GM04503 (cell line): ENCODE measurements around the gene PLSCR3.

Source experiments
- DNase-seq: peaks from one replicate; pipeline ENCODE4 v3.0.0-alpha.2; 2012; ENCODE audit warnings: low read depth

The PLSCR3 gene

DNA sequence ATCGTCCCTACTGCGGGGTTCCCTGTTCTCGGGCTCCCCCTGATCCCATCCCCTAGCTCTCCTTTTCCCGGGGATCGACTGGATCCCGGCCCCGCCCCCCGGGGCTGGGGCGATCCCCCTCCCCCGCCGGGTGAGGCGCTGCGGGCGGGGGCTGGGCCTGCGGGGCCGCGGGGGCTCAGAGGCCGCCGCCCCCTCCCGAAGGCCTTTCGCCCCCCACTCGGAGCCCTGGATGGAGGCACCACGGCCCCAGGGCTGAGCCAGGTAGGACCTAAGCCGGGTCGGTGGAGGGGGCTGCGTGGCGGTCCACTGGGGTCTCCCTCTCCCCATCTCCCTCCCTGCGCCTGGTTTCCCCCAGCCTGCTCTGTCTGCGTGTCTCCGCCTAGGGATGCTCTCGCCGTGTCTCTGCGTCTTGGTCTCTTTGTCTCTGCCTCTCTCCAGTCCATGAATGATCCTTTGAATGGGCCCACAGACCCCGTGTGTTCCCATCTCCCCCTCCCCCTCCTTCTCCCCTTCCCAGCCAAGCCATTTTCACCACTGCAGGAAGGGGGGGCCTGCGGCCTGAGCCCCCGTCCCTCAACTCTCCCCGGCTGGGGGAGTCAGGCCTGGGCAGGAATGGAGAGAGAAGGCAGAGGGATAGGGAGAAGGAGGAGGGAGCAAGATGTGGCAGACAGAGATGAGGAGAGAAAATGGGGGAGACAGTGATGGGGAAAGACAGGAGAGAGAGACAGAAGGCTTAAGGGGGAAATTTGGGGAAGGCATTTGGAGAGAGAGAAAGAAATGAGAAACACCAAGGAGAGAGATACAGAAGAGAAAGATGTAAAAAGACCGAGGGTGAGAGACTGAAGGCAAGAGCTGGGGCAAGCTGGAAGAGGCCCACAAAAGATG, 11.3 kb upstream of the PLSCR3 start:
- no peak for DNase-seq

DNA sequence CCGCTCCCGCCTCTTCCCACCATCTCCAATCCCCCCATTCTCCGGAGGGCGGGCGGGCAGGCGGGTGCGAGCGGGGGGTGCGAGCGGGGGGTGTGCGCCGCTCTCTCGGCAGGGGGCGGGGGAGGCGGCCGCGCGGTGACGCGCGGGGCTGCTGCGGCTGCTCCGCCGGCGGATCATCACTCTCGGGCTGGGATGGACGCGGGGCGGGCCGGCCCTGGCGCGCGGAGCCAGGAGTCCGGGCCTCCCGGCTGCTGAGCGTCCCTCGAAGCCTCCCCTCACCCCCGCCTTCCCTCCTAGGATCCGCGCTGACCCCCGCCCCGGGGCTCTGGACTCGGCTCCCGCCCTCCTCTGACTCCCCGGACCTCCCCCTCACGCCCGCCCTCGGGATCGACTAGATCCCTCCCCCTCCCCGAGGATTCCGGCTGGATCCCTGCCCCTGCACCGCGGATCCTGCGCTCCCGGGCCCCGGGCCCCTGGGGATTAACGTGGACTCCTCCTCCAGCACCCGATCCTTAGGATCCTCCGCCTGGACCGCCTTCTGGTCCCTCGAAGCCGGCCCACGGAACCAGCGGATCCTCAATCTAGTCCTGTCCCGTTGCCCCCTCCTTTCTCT, 10.5 kb upstream of the PLSCR3 start:
- DNase-seq = no peak

DNA sequence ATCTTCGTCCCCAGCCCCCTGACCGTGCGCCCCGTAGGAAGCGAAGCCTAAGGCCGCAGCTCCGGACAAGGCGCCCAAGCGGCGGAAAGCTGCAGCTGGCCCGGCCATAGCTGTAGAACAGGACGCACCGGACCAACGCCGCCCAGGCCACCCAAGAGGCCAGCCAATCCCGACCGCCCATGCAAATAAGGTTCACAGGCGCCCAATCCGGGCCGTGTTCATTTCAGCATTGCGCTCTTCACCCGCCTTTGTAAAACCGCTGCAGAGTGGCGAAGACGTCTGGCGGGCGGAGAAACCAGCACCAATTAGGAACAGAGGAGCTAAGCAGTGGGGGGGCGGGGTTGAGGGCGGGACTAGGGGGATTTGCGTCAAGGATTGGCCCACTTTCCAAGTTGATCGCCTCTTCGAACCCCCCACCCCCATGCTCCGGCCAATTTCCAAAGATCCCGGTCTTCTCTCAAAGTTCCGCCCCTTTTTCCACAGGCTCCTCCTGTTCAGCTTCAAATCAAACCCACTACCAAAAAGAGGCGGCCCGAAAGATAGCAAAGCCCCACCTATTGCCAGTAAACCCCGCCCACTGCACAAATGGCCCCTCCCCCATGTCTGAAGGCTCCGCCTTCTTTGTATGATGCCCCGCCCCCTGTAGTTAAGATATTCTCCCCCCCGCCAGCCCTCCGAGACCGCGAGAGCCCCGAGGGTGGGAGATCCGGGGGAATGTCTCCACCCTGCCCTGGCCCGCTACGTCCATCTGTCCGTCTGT, 9.8 kb upstream of the PLSCR3 start, which contains the start of gene TMEM256:
Gene TMEM256 (minus strand): TSS at position 121 of the 760 bp plus-strand sequence. CDS start 13 bp downstream, at position 108.
- peak; percentile 95 for DNase-seq

DNA sequence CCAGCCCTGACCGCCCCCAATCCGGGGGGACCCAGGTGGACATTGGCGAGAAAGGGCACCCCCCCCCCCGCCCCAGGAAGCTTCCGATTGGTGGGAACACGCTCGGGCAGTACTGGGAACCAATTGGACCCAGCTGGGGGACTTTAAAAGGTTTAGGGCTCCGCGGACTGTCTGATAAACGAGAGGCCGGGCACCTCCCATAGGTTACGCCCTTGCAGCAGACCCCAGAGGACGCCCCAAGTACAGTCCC, 9.3 kb upstream of the PLSCR3 start:
- DNase-seq = no peak

DNA sequence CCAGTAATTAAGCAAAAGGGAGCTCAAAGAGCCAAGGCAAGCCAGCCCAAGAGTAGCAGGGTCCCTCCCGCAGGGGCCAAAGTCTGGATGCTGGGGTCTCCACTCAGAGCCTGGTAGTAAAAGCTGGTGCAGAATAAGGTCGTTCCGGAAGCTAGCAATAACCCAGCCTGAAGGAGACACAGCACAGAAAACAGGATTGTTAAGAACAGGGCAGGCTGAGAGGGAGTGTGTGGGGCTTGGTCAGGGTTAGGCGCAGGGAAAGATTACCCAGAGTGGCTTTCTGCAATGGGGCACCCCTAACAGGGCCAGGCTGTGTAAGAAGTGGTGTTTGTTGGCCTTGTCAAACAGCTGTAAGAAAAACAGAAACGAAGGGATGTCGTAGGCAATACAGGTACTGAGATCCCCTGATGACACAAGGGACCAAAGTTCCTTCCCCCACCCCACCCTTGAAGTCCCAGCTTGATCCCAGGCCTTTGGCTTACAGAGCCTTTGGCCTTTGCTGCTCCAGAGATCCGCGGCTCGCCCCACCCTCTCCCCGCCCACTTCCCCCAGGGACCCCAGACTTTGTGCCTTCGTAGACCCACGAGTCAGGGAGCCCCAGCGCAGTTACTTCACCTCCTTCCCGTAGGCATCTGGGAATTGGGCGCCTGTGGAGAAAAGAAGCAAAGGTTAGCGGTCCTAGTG, 8.9 kb upstream of the PLSCR3 start:
- DNase-seq = no peak

DNA sequence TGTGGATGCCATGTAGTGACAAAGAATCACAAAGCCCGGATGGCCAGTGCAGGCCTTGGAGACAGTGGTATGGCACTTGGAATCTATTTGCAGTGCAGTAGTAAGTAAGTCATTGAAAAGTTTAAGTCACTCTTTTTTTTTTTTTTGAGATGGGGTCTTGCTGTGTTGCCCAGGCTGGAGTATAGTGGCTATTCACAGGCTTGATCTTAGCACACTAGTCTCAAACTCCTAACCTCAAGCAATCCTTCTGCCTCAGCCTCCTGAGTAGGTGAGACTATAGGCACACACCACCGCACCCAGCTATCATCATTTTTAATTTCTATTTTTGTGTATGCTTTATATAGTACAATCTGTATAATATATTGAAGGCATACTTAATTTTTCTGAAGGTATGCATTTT, 4.3 kb upstream of the PLSCR3 start:
- no peak for DNase-seq

DNA sequence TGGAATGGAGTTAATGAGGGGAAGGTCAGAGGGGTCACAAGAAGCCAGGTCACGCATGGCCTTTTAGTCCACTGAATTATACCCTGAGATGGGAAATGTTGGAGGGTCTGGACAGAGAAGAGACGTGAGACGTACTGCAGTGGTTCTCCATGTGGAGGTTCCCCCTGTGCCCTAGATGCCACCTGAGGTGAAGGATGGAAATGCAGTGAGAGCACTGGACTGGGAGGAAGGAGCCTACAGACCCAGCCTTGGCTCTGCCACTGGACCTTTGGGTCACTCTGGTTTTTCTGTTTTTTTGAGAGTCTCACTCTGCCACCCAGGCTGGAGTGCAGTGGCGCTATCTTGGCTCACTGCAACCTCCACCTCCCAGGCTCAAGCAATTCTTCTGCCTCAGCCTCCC, 1.8 kb upstream of the PLSCR3 start:
- no peak for DNase-seq

DNA sequence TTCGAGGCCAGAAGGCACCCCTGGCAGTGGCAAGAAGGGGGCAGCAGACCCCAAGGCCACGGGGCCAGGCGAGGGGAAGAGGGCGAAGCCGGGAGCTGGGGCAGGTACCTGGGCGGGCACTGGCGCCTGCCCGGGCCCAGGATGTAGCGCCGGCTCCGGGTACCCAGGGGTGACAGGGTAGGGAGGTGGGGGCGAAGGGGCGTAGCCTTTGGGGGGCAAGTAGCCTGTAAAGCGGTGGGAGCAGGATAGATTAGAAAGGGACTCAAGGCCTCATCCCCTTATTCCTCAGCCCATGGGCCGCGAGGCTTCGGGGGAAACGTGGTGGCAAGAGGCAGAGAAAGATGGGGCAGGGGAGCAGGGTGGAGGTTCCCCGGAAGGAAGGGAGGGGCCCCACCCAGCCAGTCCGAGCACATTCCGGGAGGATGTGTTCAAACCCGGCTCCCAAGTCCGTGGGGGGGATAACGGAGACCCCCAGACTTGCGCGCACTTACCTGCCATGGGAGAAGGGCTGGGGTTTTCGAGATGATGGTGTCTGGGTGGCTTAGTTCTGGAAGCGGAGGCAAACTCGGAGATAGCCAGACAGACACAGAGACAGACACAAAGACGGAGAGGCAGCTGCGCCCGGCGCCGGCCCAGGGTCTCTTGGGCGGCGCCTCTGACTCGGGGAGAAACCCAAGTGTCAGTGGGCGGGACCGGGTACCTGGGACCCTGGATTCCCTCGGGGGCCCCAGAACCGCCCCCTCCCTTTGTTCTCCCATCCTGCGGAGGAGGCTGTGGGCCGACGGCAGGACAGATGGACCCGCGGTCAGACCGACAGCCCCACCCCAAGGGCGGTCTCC, 493 bp downstream of the PLSCR3 start:
- no peak for DNase-seq

DNA sequence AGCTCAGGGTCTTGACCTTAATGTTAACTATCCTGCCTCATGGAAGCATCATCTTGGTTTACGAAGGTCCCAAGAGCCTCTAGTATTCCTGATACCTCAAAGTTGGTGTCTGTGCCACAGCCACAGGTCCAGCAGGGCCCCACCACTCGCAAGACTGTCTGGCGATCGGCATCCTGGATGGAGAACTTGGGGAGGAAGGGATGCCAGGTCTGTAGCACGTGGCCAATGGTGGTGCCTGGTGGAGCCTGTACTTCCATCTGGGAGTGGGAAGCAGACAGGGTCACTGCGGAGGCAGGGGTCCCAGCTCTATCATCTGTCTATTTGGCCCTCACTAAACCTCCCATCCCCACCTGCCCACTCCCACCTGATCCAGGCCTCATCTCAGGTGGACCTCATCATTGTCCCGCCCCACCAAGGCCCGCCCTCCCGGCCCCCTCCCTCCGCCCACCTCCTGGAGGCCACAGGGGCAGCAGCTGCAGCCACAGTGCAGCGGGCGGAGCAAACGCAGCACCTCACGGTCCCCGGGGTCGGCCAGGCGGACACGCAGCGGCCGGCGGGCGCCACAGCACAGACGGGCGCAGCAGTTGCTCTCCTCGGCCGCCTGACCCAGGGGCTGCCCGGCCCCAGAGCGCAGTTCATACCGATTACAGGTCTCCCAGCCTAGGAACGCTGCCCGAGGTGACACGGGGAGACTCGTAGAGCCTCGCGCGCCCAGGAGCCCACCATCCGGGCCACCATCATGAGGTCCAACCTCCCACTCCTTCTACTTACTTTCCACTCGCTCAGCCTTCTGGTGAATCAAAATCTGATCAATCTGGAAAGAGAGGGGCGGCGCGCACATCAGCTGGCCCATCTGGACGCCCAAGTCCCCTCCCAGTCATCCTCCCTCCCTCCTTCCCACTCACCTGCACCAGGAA, 1.4 kb downstream of the PLSCR3 start:
- no peak for DNase-seq

DNA sequence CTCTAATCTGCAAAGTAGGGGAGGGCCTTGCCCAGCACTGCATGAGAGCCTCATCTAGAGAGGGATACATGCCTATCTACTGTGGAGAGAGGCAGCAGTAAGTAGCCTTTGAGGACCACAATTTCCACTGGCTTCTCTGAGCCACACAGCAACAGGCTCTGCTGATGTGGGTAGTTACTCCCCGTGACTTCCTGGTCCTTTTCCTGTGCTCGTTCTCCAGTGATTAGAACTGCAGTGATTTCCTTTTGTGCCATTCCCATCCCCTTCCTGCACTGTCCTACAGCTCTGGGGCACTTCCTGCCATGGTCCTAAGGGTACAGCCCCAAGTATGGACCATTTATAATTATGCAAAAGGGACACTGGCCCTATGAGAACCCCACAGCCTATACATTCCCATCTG, 3.0 kb downstream of the PLSCR3 start:
- DNase-seq = no peak

DNA sequence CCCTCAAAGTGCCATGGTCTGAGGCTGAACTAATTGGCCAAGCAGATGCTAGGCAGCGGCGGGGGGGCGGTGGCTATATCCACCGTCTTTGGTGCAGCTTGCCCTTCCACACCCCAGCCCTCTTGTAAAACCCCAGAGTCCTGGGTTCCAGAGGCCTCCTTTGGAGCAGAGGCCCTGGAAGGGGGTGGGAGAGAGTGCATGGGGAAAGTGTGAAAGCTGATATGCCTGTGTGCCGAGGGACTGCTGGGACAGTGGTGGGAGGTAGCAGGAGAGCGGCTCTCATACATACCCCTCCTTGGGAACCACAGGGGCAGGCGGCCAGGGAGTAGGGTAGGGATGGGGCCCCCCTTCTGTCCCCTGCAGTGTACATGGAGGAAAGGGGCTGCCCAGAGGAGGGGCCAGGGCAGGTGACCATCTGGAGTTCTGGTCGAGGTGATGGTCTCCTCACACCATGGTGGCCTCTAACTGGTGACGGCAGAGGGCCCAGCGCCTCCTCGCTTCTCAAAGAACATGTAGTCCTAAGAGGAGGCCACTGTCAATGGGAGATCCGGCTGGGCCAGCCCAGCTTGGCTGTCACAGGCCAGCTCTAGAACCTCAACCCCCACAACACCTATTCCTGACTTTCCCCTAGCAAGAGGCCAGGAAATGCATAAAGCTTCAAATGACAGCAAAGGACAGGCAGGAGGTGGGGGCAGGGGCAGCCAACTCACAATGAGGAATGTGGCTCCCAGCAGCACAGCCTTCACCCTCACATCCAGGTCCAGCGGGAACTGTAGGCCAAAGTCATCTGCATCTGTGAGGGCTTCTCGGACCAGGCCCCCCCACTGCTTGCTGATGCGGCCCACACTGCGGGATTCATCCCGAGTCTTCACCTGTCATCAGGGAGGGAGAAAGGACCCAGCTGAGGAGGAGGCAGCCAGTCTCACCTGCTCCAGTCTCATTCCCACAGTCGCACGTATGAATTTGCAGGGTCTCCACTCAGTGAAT, 4.1 kb downstream of the PLSCR3 start:
- DNase-seq = no peak

DNA sequence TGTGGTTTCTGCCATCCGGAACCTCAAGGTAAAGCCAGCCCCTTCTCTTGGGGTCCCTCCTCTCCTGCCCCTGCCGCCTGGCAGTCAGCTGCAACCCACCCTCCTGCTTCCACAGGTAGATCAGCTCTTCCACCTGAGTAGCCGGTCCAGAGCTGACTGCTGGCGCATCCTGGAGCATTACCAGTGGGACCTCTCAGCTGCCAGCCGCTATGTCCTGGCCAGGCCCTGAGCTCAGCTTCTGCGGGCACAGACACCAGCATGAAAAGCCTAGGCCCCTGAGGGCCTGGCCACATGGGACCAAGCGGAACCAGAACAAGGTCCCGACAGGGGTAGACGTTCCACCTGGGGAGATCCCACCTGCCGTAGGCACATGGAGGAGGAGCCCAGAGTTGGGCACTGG, 5.5 kb downstream of the PLSCR3 start:
- no peak for DNase-seq

DNA sequence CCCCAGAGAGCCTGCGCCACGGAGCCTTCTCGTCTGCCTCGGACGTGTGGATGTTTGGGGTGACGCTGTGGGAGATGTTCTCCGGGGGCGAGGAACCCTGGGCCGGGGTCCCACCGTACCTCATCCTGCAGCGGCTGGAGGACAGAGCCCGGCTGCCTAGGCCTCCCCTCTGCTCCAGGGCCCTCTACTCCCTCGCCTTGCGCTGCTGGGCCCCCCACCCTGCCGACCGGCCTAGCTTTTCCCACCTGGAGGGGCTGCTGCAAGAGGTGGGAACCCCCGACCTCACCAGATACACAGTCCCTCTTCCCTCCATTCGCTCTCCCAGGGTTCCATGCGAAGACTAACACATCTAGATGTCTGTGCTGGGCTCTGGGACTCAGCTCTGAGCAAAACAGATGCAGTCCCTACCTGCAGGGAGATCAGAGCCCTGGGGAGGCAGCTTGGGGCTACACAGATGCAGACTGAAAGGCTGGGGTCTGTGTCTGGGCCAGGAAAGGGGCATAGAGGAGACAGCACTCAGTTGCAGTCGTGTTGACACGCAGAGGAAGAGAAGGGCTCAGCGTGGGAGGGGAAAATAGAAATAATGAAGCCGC, 9.7 kb downstream of the PLSCR3 start:
- no peak for DNase-seq

DNA sequence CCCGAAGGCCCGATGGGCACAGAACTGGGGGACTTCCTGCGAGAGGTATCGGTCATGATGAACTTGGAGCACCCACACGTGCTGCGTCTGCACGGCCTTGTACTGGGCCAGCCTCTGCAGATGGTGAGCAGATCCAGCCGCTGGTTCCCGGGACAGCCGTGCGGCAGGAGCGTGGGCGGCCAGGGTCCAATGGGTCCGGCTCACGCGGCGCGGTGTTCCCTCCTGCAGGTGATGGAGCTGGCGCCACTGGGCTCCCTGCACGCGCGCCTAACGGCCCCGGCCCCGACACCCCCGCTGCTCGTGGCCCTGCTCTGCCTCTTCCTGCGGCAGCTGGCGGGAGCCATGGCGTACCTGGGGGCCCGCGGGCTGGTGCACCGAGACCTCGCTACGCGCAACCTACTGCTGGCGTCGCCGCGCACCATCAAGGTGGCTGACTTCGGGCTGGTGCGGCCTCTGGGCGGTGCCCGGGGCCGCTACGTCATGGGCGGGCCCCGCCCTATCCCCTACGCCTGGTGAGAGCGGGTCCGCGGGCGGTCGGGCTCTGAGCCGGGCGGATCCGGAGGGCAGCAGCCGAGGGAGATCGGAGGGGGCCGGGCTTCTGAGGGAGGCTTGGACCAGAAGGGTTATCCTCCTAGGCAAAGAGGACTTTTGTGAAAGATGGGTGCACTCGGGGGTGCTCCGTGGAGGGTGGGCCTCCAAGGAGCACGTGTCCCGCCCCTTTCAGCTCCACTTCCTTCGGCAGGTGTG, 10.4 kb downstream of the PLSCR3 start:
- DNase-seq = no peak

DNA sequence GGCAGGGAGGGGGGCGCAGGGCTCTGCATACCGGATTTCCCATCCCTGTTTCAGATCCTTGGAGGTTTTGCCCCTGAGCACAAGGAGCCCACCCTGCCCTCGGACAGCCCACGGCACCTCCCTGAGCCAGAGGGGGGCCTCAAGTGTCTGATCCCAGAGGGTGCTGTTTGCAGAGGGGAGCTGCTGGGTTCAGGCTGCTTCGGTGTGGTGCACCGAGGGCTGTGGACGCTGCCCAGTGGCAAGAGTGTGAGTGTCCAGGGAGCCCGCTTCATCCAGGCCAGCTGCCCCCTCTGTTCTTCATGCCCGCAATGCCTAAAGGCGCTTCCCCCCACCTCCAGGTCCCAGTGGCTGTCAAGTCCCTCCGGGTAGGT, 11.0 kb downstream of the PLSCR3 start:
- DNase-seq = no peak

DNA sequence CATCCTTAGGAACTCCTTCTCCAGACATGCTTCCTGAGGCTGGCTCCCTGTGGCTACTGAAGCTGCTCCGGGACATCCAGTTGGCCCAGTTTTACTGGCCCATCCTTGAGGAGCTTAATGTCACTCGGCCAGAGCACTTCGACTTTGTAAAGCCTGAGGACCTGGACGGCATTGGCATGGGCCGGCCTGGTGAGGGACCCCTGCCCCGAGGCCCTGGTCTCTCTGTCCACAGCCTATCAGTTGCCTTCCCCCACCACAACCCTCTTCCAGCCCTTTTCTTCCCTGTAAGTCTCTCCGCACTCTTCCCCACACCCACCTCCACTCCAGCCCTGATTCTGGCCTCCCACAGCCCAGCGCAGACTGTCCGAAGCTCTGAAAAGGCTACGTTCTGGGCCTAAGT, 11.4 kb downstream of the PLSCR3 start:
- no peak for DNase-seq

DNA sequence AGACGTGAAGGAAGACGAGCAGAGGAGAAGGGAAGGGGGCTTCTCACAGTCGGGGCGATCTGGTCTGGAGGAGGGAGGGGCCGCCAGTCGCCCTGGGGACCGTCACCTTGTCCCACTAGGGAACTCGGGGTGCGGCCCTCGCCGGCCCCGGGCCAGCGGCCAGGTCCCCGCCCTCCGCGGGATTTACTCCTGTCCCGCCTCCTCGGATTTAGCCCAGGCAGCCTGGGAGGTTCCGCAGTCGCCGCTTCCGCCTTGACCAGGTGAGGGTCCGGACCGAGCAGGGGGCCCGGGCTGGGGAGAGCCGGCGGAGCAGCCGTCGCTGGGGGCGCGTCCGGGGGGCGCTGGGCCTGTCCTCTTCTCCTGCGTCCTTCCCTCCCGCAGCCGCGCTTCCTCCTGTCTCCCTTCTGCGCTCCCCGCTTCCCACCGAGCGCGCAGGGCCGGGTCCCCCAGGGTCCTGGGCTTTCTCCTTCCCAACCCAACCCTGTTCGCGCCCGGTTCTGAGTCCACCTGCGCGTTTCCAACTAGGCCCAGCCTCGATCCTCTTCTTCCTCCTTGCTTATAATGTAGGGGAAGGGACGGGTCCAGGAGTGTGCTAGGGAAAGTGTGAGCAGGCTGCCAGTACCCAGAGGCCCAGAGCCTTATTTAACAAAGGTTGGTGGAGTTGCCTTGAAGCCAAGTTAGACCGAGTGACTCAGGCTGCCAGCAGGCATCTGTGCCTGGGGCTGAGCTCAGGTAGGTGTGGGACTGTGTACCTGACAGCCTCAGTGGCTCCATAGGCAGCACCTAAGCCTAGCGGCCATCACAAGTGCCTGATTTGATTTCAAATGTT, 13.3 kb downstream of the PLSCR3 start, which contains the start of gene TNK1:
Gene TNK1 (plus strand): TSS at position 235 of the 829 bp plus-strand sequence. CDS start 1,838 bp downstream, outside the sequence.
- DNase-seq = no peak
